ENCODE data around the gene LRGUK.

Gene LRGUK

GRCh38 chr7:134313543-134313942, 186.4 kb downstream of the LRGUK start:
- Histone ChIP-seq H3K36me3 (ENCODE audit: control insufficient read depth, insufficient read depth, low read length) (no peaks in the 10 kb centered on the region; the same call in 1 of the 2 replicates), H3K27me3 (replicated peaks; ENCODE audit: control insufficient read depth, insufficient read depth, low read length) (no peaks in the 10 kb centered on the region), H3K4me3 (replicated peaks; ENCODE audit: low read depth, low read length) (no peak overlapping the region)
- no peak for DNase-seq (ENCODE audit: extremely low read depth, insufficient read length)
- TF ChIP-seq CTCF (IDR thresholded peaks at IDR 0.05; ENCODE audit: insufficient read depth, low read length, poor library complexity, severe bottlenecking), result no peak
